Fibroblast of the aortic adventitia (primary cell): ENCODE measurements around the gene SFN. TPM values are rescaled to one million over a fixed set of nuclear protein-coding genes. Genes with fewer than 3 reads are reported as not detected.
"Not testable (repeated sequence)": the region's sequence is repeated elsewhere in the genome, so short reads cannot be mapped to it uniquely, and the experiment has no call there.

Experiments
- DNase-seq: peaks from one replicate; pipeline ENCODE4 v3.0.0-alpha.2; 2010; ENCODE audit warnings: low read depth
- H3K4me3 ChIP-seq: 2 replicates; pipeline ENCODE4 v1.5.1; 2011; ENCODE audit warnings: low read depth, mild to moderate bottlenecking, control low read depth, low read length, moderate library complexity
- CTCF ChIP-seq: IDR thresholded peaks from 2 replicates; pipeline ENCODE4 v1.5.1; 2011; ENCODE audit warnings: mild to moderate bottlenecking, low read length, control low read depth, inconsistent platforms; ENCODE audit not compliant: insufficient read depth
- total RNA-seq: library from RNA; depleted of rRNA; stranded (reverse); fragments of >200 nt; gene quantifications from 2 replicates; pipeline ENCODE4 v1.2.3, GENCODE V29; 2012; ENCODE audit warnings: low replicate concordance

The SFN gene
- total RNA-seq, 1 donor, result 1.1 TPM

DNA sequence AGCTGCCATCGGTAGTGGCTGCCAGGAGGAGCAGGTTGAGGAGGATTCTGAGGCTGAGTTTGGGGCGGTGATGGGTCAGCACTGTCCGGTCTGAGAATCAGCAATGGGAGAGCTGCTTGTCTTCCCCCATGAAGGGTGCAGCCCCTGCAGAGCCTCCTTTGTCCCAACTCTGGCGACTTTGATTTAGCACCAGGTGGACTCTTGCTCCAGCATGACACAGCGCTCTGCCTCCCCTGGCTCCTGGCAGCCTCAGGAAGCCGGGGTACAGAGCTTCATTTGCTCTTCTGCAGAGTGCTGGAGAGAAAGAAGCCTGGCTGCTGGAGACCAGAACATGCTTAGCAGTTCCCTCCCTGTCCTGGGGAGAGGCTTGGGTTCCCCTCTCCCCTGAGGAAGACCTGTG, 23.2 kb upstream of the SFN start:
- DNase-seq, result no peak
- TF ChIP-seq CTCF, result no peak
- no peak overlapping the region for H3K4me3 ChIP-seq

DNA sequence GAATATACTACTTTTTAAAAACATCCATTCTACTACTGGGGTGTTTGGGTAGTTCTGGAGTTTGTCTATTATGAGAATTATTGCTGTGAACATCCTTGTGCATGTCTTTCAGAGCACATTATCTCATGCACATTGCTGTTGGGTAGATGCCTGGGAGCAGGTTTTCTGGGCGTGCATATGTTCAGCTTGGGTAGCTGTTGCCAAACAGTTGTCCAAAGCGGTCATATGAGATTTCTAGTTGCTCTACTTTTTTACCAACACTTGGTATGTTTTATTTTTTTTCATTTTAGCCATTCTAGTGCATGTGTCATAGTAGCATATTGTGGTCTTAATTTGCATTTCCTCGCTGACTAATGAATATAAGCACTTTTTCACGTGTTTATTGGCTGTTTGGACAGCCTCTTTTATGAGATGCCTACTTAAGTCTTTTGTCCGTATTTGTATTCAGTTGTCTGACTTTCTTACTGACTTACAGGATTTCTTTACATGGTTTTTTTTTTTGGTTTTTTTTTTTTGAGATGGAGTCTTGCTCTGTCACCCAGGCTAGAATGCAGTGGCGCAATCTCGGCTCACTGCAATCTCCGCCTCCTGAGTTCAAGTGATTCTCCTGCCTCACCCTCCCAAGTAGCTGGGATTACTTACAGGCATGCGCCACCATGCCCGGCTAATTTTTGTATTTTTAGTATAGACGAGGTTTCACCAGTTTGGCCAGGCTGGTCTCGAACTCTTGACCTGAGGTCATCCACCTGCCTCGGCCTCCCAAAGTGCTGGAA, 18.3 kb upstream of the SFN start:
- TF ChIP-seq CTCF, result no peak
- no peak for DNase-seq
- H3K4me3 ChIP-seq, result no peak overlapping the region

- H3K4me3 ChIP-seq, DNase-seq: not testable (repeated sequence)
These were observed 15.1 kb upstream of the SFN start for GRCh38 chr1:26847826-26848225.

- no peak overlapping the region for H3K4me3 ChIP-seq
- no peak for TF ChIP-seq CTCF
- DNase-seq, result no peak
These were observed 14.4 kb upstream of the SFN start for GRCh38 chr1:26848499-26848898.

DNA sequence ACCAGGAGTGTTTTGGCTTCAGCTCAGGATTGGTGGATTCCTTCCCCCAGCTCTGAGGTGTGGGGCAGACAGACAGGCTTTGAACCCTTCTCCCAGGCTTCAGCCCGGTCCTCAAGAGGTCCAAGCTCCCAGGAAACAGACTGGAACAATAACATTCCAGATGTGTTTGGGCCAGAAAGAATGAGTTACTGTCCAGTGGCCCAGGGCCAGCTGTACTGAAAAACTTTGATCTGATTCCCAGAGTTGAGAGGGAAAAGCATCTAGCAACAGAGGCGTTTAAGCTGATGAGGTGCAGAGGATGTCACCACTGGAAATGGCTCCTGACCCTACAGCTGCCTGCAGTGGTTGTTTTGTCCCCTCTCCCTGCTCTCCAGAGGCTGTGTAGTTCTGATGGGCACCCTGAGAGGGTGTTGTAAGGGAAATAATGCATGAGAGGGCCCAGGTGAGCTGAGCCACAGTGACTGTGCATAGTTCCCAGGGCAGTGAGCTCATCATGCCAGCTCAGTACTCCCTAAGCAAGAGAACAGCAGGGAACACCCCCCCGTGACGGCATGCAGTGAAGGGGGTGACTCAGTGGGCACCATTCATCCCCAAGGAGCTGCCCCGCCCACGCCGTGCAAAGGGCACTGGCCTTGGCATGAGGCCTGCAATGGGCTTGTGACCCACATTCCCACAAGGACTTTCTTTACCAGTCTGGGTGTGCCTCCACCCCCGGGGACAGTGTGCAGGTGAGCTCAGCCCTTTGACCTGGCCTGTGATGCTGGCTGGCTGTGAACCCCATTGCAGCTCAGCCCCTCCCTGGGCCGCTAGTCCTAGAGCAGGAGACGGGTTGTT, 13.8 kb upstream of the SFN start:
- DNase-seq, result peak; percentile 82
- no peak overlapping the region for H3K4me3 ChIP-seq
- TF ChIP-seq CTCF, result no peak

DNA sequence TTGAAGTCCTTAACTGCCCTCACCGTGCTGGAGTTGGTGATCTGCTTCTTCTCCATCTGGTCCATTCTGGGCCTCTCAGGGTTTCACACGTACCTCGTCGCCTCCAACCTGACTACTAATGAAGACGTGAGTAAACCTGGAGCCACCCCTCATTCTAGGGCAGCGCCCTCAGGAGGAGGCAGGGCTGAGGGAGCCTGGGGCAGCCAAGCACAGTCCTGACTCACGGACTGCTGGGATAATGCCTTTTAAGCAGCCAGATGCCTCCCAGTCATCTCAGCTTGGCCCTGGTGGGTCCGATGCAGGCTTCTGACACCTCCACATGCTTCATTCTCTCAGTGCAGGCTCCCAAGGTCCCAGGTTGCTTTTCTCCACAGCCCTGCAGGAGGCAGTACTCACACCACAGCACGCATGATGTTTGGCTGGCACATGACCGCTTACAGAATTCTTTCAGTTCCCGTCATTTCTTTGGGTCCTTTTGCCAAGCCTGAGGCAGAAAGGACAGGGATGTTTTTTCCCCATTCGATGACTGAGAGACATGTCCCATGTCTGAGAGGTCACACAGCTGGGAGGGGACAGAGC, 11.8 kb upstream of the SFN start:
- H3K4me3 ChIP-seq, result no peak overlapping the region
- no peak for TF ChIP-seq CTCF
- no peak for DNase-seq

GRCh38 chr1:26852701-26853100, 10.2 kb upstream of the SFN start:
- no peak for TF ChIP-seq CTCF
- H3K4me3 ChIP-seq, result no peak overlapping the region
- no peak for DNase-seq
